ENCODE data around the gene PIGU. TPM values are rescaled to one million over a fixed set of nuclear protein-coding genes. Genes with fewer than 3 reads are reported as not detected.

Gene PIGU
- total and polyA plus RNA-seq, 2 of the 13 experiments (the other 11 are each of a cell fraction or from before 2014, with no cell fraction given), result 45.5 to 231 TPM

GRCh38 chr20:34705008-34705396 lies 28.1 kb upstream of the PIGU start (continued):
- TF ChIP-seq FOXP4 (CRISPR knock-in tag; IDR thresholded peaks at IDR 0.05) (0 out of 2 replicates have a peak, but pooled peaks have one; percentile 8), ZNF709 (CRISPR knock-in tag; IDR thresholded peaks at IDR 0.05) (no peak; the same call in 1 of the 2 replicates), PITX1 (CRISPR knock-in tag; IDR thresholded peaks at IDR 0.05) (peak; percentile 53; the same call in 1 of the 2 replicates), ZNF616 (CRISPR knock-in tag; IDR thresholded peaks at IDR 0.05; ENCODE audit: low read depth) (0 out of 2 replicates have a peak, but pooled peaks have one; percentile 6), KLF6 (CRISPR knock-in tag; IDR thresholded peaks at IDR 0.05) (0 out of 2 replicates have a peak, but pooled peaks have one; percentile 7), ZNF879 (CRISPR knock-in tag; IDR thresholded peaks at IDR 0.05) (no peak; the same call in 1 of the 2 replicates), LCORL (IDR thresholded peaks at IDR 0.05) (no peak), LCORL (CRISPR knock-in tag; IDR thresholded peaks at IDR 0.05) (no peak), ZNF17 (CRISPR knock-in tag; IDR thresholded peaks at IDR 0.05) (0 out of 2 replicates have a peak, but pooled peaks have one; percentile 9), GRHL1 (CRISPR knock-in tag; conservative IDR thresholded peaks at IDR 0.05) (no peak), ZSCAN20 (CRISPR knock-in tag; IDR thresholded peaks at IDR 0.05; ENCODE audit: borderline replicate concordance) (no peak), TCF12 (IDR thresholded peaks at IDR 0.05) (no peak), TCF12 (CRISPR knock-in tag; IDR thresholded peaks at IDR 0.05) (0 out of 2 replicates have a peak, but pooled peaks have one; percentile 18), ZNF33B (CRISPR knock-in tag; IDR thresholded peaks at IDR 0.05) (peak; percentile 42; the same call in 1 of the 2 replicates), ZNF567 (CRISPR knock-in tag; IDR thresholded peaks at IDR 0.05; ENCODE audit: borderline replicate concordance) (peak; percentile 78; the same call in 1 of the 2 replicates), SOX6 (IDR thresholded peaks at IDR 0.05) (no peak), SOX6 (CRISPR knock-in tag; IDR thresholded peaks at IDR 0.05) (peak; percentile 56), ZNF225 (CRISPR knock-in tag; IDR thresholded peaks at IDR 0.05) (no peak; the same call in 1 of the 2 replicates), BATF2 (CRISPR knock-in tag; IDR thresholded peaks at IDR 0.05) (no peak), RAD21 (CRISPR knock-in tag; IDR thresholded peaks at IDR 0.05) (no peak), HDAC1 (CRISPR knock-in tag; IDR thresholded peaks at IDR 0.05) (peak; percentile 57), GPN1 (CRISPR knock-in tag; IDR thresholded peaks at IDR 0.05; ENCODE audit: borderline replicate concordance) (no peak), ZNF607 (CRISPR knock-in tag; IDR thresholded peaks at IDR 0.05; ENCODE audit: borderline replicate concordance) (0 out of 2 replicates have a peak, but pooled peaks have one; percentile 10)
